ENCODE data around the gene TGM1.

TGM1 gene

GRCh38 chr14:24280797-24281460 is 18.0 kb upstream of the TGM1 start:
- Mint-ChIP-seq H3K4me3 (no peak overlapping the region), H3K4me1 (no peaks in the 10 kb centered on the region), H3K9me3 (no peaks in the 10 kb centered on the region), H3K27ac (no peak overlapping the region), H3K36me3 (ENCODE audit: low read depth) (no peaks in the 10 kb centered on the region), H3K27me3 (ENCODE audit: low read depth, poor library complexity) (peaks cover 12% of the 10 kb centered on the region)
- no peak for DNase-seq
- TF ChIP-seq CTCF (IDR thresholded peaks at IDR 0.05), result no peak

- no peak overlapping the region for H3K4me3 Mint-ChIP-seq
- no peak for TF ChIP-seq CTCF (IDR thresholded peaks at IDR 0.05)
- H3K36me3 Mint-ChIP-seq (ENCODE audit: low read depth), result no peaks in the 10 kb centered on the region
- no peaks in the 10 kb centered on the region for H3K9me3 Mint-ChIP-seq
- DNase-seq, result no peak
- peaks cover 12% of the 10 kb centered on the region for H3K27me3 Mint-ChIP-seq (ENCODE audit: low read depth, poor library complexity)
- no peaks in the 10 kb centered on the region for H3K4me1 Mint-ChIP-seq
- no peak overlapping the region for H3K27ac Mint-ChIP-seq
These were observed 16.6 kb upstream of the TGM1 start for GRCh38 chr14:24279301-24280186.

GRCh38 chr14:24278424-24278823 is 15.4 kb upstream of the TGM1 start:
- Mint-ChIP-seq H3K36me3 (ENCODE audit: low read depth) (no peaks in the 10 kb centered on the region), H3K9me3 (no peaks in the 10 kb centered on the region), H3K27ac (no peak overlapping the region), H3K4me1 (no peaks in the 10 kb centered on the region), H3K27me3 (ENCODE audit: low read depth, poor library complexity) (peaks cover 12% of the 10 kb centered on the region), H3K4me3 (no peak overlapping the region)
- no peak for TF ChIP-seq CTCF (IDR thresholded peaks at IDR 0.05)
- no peak for DNase-seq

GRCh38 chr14:24277606-24278321 is 14.8 kb upstream of the TGM1 start:
- DNase-seq, result no peak
- Mint-ChIP-seq H3K4me1 (peaks cover 2% of the 10 kb centered on the region), H3K4me3 (no peak overlapping the region), H3K9me3 (no peaks in the 10 kb centered on the region), H3K27ac (no peak overlapping the region), H3K36me3 (ENCODE audit: low read depth) (no peaks in the 10 kb centered on the region), H3K27me3 (ENCODE audit: low read depth, poor library complexity) (peaks cover 12% of the 10 kb centered on the region)
- TF ChIP-seq CTCF (IDR thresholded peaks at IDR 0.05), result no peak

- Mint-ChIP-seq H3K4me1 (peaks cover 9% of the 10 kb centered on the region), H3K9me3 (no peaks in the 10 kb centered on the region), H3K27ac (no peak overlapping the region), H3K36me3 (ENCODE audit: low read depth) (no peaks in the 10 kb centered on the region), H3K4me3 (no peak overlapping the region), H3K27me3 (ENCODE audit: low read depth, poor library complexity) (peaks cover 11% of the 10 kb centered on the region)
- no peak for DNase-seq
- no peak for TF ChIP-seq CTCF (IDR thresholded peaks at IDR 0.05)
These were observed 14.1 kb upstream of the TGM1 start for GRCh38 chr14:24277071-24277470.

All from nephron progenitor cell (in vitro differentiated cells).